ENCODE data around the gene CCDC149.

Gene CCDC149

DNA sequence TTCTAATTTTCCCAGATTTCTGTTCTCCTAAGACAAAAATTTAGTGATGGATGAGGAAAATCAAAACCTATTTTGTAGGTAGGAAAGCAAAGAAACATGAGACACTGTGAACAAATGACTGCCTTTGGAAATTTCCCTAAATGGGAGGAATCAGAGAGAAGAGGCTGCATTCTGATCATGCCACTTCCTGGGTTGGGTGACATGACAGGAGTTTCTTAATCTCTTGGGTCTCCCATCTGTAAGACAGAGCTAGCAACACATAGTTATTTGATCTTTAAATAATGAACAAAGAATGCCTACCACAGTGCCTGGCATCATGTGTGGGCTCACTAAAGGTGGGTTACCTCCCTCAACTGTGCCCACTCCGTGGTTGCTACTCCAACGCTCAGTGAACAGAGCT lies 57.1 kb downstream of the CCDC149 start:
- TF ChIP-seq, protein P1, sequence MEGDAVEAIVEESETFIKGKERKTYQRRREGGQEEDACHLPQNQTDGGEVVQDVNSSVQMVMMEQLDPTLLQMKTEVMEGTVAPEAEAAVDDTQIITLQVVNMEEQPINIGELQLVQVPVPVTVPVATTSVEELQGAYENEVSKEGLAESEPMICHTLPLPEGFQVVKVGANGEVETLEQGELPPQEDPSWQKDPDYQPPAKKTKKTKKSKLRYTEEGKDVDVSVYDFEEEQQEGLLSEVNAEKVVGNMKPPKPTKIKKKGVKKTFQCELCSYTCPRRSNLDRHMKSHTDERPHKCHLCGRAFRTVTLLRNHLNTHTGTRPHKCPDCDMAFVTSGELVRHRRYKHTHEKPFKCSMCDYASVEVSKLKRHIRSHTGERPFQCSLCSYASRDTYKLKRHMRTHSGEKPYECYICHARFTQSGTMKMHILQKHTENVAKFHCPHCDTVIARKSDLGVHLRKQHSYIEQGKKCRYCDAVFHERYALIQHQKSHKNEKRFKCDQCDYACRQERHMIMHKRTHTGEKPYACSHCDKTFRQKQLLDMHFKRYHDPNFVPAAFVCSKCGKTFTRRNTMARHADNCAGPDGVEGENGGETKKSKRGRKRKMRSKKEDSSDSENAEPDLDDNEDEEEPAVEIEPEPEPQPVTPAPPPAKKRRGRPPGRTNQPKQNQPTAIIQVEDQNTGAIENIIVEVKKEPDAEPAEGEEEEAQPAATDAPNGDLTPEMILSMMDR (conservative IDR thresholded peaks at IDR 0.05; ENCODE audit: control insufficient read depth, insufficient read depth, low read depth, low read length) = no peak
- no peak overlapping the region for H3K4me3 ChIP-seq (ENCODE audit: control insufficient read depth, low read depth, low read length)
- no peak for DNase-seq (ENCODE audit: low read depth)

DNA sequence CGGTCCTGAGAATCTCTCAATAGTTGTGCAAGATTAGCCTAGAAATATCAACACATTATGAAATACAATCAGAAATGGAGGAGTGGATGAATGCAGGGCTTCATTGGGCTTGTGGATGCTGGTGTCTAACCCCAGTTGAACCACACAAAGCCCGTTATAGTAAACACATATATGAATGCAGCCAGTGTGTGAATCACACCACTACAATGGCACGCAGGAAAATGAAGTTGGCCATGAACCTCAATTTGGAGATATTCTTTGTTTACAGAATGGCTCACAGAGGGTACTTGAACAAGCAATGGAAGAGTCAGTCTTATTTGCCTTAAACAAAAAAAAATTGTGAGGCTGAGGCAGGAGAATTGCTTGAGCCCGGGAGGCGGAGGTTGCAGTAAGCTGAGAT lies 59.7 kb downstream of the CCDC149 start:
- no peak overlapping the region for H3K4me3 ChIP-seq (ENCODE audit: control insufficient read depth, low read depth, low read length)
- no peak for DNase-seq (ENCODE audit: low read depth)
- TF ChIP-seq, protein P1 (conservative IDR thresholded peaks at IDR 0.05; ENCODE audit: control insufficient read depth, insufficient read depth, low read depth, low read length) = no peak

DNA sequence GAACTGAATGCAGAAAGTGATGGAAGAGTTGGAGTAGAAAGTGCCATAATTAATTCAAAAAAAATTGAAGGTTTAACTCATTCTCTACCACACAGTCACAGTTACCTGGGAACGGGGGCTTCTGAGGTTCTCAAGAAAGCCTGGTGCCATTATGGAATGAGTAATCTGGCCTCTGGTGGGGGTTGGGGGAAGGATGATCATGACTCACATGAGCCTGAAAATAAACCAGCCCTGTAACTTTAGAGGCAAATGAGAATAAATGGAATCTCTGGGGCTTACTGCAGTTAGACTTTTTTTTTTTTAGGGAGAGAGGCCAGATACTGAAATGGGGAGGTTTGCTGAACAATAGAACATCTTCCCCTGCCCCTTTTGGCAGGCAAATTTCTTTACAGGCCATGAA lies 62.2 kb downstream of the CCDC149 start:
- H3K4me3 ChIP-seq (ENCODE audit: control insufficient read depth, low read depth, low read length) = no peak overlapping the region
- TF ChIP-seq, protein P1 (conservative IDR thresholded peaks at IDR 0.05; ENCODE audit: control insufficient read depth, insufficient read depth, low read depth, low read length) = no peak
- DNase-seq (ENCODE audit: low read depth) = peak; percentile 91

DNA sequence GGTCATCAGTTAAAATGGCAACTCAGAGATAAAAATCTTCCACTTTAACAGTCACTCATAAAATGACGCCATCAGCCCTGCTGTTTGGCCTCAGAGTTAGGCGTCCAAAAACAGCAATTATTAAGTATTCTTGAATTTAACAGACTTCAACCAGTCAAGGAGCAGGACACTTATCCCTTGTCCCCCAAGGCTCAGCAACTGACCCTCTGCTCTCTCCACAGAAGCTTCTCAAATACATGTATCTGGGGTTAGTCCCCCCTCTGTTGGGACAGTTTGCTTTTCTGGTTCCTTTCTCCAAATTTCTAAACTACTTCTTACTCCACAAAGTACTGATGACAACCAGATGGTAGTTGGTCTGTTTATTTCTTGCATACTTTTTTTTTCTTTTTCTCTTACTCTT lies 63.1 kb downstream of the CCDC149 start:
- TF ChIP-seq, protein P1 (conservative IDR thresholded peaks at IDR 0.05; ENCODE audit: control insufficient read depth, insufficient read depth, low read depth, low read length) = no peak
- peak; percentile 19 for DNase-seq (ENCODE audit: low read depth)
- no peak overlapping the region for H3K4me3 ChIP-seq (ENCODE audit: control insufficient read depth, low read depth, low read length)

DNA sequence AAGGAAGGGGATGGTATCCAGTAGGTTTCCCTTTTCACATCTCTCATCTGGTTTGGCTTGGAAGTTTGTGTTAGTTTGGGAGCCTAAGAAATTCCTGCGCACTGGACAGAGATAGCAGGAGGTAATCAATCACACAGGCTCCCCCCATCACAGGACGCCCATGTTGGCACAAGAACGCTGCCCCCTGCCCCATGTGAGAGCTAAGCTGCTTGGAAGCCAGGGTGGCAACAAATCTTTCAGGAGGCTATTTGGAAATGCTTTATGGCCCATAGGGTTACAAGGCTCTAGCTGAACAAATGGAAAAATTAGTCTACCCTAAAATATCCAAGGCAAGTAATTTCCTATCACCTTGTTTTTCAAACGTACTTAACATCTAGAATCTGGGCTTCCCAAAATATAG lies 63.5 kb downstream of the CCDC149 start:
- no peak overlapping the region for H3K4me3 ChIP-seq (ENCODE audit: control insufficient read depth, low read depth, low read length)
- TF ChIP-seq, protein P1 (conservative IDR thresholded peaks at IDR 0.05; ENCODE audit: control insufficient read depth, insufficient read depth, low read depth, low read length) = no peak
- no peak for DNase-seq (ENCODE audit: low read depth)

DNA sequence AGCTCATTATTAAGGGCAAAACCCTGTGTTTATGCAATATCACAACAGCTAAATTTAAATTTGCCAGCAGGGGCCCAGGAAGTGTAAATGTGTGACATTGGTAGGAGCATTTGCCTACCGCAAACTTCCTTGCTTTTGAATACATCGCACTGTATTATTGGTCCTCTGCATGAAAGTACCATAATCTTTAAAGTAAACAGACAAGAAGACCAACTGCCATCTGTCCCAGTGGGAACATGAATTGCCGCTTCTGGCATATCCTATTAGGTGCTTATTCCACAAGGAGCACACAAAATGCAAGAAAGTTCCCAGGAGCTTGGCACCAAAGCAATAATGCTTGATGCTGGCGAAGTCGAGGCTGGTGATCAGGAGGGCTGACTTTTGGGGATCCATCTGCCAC lies 66.1 kb downstream of the CCDC149 start:
- TF ChIP-seq, protein P1 (conservative IDR thresholded peaks at IDR 0.05; ENCODE audit: control insufficient read depth, insufficient read depth, low read depth, low read length) = no peak
- no peak overlapping the region for H3K4me3 ChIP-seq (ENCODE audit: control insufficient read depth, low read depth, low read length)
- DNase-seq (ENCODE audit: low read depth) = no peak

DNA sequence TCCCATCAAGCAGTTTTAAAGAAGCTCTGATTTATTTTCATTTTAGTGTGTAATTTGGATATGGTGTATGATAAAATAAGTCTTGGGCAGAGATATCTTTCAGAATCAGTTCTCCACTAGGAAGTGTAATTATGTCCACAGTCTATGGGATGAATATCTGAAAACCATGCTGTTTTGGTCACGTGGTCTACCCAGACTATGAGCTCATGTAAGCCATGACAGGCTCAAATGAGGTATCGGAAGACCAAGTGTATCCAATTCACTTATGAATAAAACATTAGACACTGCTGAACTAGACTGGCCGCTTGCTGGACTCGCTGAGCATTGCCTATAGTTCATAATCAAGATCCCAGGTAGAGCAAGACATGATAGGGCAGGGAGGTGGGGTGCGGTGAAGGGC lies 66.9 kb downstream of the CCDC149 start:
- TF ChIP-seq, protein P1 (conservative IDR thresholded peaks at IDR 0.05; ENCODE audit: control insufficient read depth, insufficient read depth, low read depth, low read length) = no peak
- H3K4me3 ChIP-seq (ENCODE audit: control insufficient read depth, low read depth, low read length) = no peak overlapping the region
- DNase-seq (ENCODE audit: low read depth) = no peak
